SJCRH30 (cell line): ENCODE results near the gene ADAM12. TPM values are rescaled to one million over a fixed set of nuclear protein-coding genes. Genes with fewer than 3 reads are reported as not detected.

Experiments used
- DNase-seq, 2 experiments: peaks; one replicate each; pipeline ENCODE4 v3.0.0-alpha.2; 2015 to 2020
- H3K27ac ChIP-seq: fragments of 250-450 bp; sonication (Bioruptor Pico); 2 replicates; pipeline ENCODE4 v1.5.1; 2020; ENCODE audit warnings: mild to moderate bottlenecking, moderate library complexity
- H3K27me3 ChIP-seq: fragments of 250-450 bp; sonication (Bioruptor Pico); 2 replicates; pipeline ENCODE4 v1.5.1; 2020; ENCODE audit warnings: mild to moderate bottlenecking, moderate library complexity
- H3K36me3 ChIP-seq: fragments of 250-450 bp; sonication (Bioruptor Pico); 2 replicates; pipeline ENCODE4 v1.5.1; 2020; ENCODE audit warnings: mild to moderate bottlenecking, moderate library complexity
- H3K4me1 ChIP-seq: fragments of 250-450 bp; sonication (Bioruptor Pico); 2 replicates; pipeline ENCODE4 v1.5.1; 2020; ENCODE audit warnings: mild to moderate bottlenecking, moderate library complexity
- H3K4me3 ChIP-seq: fragments of 250-450 bp; sonication (Bioruptor Pico); 2 replicates; pipeline ENCODE4 v1.5.1; 2020; ENCODE audit warnings: mild to moderate bottlenecking, moderate library complexity
- H3K9me3 ChIP-seq: fragments of 250-450 bp; sonication (Bioruptor Pico); replicated peaks from 2 replicates; pipeline ENCODE4 v1.5.1; 2020; ENCODE audit warnings: mild to moderate bottlenecking, moderate library complexity
- total RNA-seq: library from RNA; depleted of rRNA; stranded (reverse); fragments of >200 nt; shearing (Covaris generic); gene quantifications from 2 replicates; pipeline ENCODE4 v1.2.3, GENCODE V29; 2014

Gene ADAM12
- total RNA-seq, 1 experiment from 2014 or later, result 0.26 TPM

DNA sequence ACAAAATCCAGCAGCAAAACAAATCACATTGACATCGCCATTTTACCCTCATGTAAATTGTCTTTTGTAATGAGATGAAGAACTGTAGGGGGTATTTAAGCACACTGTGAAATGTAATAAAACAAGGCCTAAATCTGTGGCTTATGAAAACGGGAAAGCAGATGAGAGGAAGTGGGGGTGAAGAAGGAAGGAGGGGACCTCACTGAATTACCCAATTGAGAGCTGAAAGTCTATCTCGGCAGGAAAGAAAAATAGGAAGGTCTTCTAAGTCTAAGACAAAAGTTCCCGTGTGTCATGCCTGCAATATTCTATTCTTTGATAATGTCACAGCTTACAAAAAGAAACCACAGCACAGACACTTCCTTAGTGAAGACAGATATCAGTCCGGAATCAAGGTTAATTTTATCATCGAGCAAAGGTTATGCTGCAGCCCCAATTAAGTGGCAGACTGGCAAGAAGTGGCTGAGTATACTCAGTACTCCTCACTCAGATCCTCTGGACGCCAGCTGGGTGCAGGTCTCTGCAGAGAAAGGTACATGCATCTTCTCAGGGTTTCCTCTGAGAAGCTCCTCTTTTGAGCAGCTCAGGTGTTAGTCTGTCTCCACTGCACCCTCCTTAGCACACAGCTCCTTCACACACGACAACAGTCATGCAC is 252.2 kb downstream of the ADAM12 start:
- Histone ChIP-seq H3K36me3 (no peaks in the 10 kb centered on the region), H3K4me3 (no peak overlapping the region), H3K9me3 (no peaks in the 10 kb centered on the region), H3K4me1 (no peaks in the 10 kb centered on the region), H3K27ac (no peak overlapping the region), H3K27me3 (no peaks in the 10 kb centered on the region)
- no peak for DNase-seq

- no peaks in the 10 kb centered on the region for H3K4me1 ChIP-seq
Measured at GRCh38 chr10:126135177-126135576, 253.1 kb downstream of the ADAM12 start.

DNA sequence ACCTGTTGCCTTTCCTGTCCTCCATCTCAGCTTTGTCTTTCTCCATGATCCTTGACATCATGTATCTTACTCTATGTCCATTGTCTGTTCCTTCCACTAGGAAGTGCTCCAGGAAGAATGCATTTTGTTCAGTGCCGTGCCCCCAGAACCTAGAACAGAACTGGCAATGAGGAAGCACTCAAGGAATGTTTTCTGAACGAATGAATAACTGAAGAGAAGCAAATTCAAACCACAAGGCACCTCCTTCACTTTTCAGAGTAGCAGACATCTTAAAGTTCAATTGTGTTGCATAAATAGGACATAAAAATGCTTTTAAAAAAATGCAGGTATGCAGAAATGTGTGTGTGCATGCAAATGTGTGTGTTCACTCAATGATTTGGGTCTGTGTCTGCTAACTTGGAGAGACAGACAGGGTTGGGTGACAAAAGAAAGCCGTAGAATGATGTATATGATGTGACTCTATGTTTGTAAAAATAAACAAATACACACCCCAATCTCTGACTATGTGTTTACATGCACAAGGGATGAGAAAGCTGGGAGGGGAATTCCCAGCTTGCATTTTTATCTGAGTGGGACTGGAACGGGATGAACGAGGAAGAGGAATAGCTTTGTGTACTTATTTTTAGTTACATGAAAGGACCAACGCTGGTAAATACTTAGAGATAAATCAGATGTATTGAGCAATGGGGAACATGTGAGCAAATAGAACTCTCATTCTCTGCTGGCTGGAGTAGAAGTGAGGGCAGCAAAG is 254.2 kb downstream of the ADAM12 start:
- Histone ChIP-seq H3K27me3 (no peaks in the 10 kb centered on the region), H3K4me3 (no peak overlapping the region), H3K27ac (no peak overlapping the region), H3K4me1 (no peaks in the 10 kb centered on the region), H3K36me3 (no peaks in the 10 kb centered on the region), H3K9me3 (no peaks in the 10 kb centered on the region)
- DNase-seq, result no peak

More at GRCh38 chr10:126135177-126135576, 253.1 kb downstream of the ADAM12 start:
- Histone ChIP-seq H3K27ac (no peak overlapping the region), H3K36me3 (no peaks in the 10 kb centered on the region), H3K27me3 (no peaks in the 10 kb centered on the region), H3K9me3 (no peaks in the 10 kb centered on the region), H3K4me3 (no peak overlapping the region)
- DNase-seq, result peak in 1 of 2 experiments; percentile 21

DNA sequence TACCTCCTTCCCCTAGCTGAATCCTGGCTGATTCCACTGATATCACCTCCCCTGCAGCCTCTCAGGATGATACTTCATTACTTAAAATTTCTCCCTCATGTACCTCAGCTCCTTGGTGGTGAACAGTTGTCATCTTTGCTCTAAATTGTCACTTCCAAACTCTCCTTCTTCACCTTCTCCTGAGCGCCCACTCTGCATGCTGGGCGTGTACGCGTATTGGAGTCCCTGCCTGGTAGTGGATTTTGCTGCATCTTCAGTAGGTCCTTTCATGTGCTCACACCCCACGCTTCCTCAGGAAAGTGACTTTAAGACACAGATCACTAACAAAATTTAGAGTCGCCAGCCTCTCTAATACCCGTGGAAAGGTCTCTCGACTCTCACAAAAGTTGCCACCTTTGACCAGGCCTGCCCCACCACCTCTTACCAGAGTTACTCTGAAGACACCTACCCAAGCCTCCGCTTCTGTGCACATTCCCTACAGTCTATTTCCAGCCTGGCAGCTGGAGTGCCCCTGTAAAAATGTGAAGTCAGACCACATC is 255.1 kb downstream of the ADAM12 start:
- H3K4me3 ChIP-seq, result no peak overlapping the region
- H3K27ac ChIP-seq, result no peak overlapping the region
- H3K36me3 ChIP-seq, result no peaks in the 10 kb centered on the region
- H3K9me3 ChIP-seq, result no peaks in the 10 kb centered on the region
- no peak for DNase-seq
- H3K4me1 ChIP-seq, result no peaks in the 10 kb centered on the region
- H3K27me3 ChIP-seq, result no peaks in the 10 kb centered on the region

DNA sequence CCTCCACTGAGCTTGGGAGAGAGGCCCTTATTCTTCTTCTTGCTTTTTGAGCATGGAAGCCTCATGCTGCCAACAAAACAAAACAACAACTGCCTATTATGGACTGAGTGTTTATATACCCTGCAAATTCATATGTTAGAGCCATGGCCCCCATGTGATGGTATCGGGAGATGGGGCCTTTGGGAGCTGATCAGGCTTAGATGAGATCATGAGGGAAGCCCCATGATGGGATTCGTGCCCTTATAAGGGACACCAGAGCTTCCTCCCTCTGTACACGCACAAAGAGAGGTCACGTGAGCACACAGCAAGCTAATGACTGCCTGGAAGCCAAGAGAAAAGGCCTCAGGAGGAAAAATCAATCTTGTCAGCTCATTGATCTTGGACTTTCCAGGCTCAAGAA is 256.9 kb downstream of the ADAM12 start:
- Histone ChIP-seq H3K27me3 (no peaks in the 10 kb centered on the region), H3K4me1 (no peaks in the 10 kb centered on the region), H3K4me3 (no peak overlapping the region), H3K36me3 (no peaks in the 10 kb centered on the region), H3K27ac (no peak overlapping the region), H3K9me3 (no peaks in the 10 kb centered on the region)
- DNase-seq, result no peak

DNA sequence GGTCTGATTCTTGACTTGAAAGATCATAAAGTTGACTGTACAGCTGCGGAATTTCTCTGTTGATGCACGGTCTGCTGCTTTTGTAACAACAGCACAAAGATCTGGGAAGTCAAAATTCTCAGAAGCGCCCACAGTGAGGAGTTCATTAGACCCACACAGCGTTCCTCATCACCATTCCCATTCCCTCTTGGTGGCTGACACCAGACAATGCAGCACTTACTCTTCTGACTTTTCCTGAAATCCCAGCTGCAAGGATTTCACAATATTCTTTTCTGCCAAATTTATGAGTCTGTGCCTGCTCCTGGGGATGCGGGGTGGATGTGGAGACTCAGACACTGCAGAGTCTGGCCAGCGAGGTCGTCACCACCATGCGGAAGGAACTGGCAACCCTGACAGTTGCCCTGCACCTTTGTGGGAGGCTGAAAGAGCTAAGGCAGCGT is 258.0 kb downstream of the ADAM12 start:
- H3K4me3 ChIP-seq, result no peak overlapping the region
- H3K27me3 ChIP-seq, result no peaks in the 10 kb centered on the region
- no peak for DNase-seq
- H3K36me3 ChIP-seq, result no peaks in the 10 kb centered on the region
- H3K4me1 ChIP-seq, result no peaks in the 10 kb centered on the region
- H3K9me3 ChIP-seq, result no peaks in the 10 kb centered on the region
- no peak overlapping the region for H3K27ac ChIP-seq

- Histone ChIP-seq H3K36me3 (no peaks in the 10 kb centered on the region), H3K9me3 (no peaks in the 10 kb centered on the region), H3K27me3 (no peaks in the 10 kb centered on the region), H3K27ac (no peak overlapping the region), H3K4me1 (no peaks in the 10 kb centered on the region), H3K4me3 (no peak overlapping the region)
- no peak for DNase-seq
Measured at GRCh38 chr10:126129026-126129425, 259.3 kb downstream of the ADAM12 start.

DNA sequence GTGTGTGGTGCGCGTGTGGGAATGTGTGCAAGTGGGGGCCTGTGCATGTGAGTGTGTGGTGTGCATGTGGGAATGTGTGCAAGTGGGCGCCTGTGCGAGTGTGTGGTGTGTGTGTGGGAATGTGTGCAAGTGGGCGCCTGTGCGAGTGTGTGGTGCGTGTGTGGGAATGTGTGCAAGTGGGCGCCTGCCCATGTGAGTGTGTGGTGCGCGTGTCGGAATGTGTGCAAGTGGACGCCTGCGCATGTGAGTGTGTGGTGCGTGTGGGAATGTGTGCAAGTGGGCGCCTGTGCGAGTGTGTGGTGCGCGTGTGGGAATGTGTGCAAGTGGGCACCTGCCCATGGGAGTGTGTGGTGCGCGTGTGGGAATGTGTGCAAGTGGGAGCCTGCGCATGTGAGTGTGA is 259.7 kb downstream of the ADAM12 start:
- H3K36me3 ChIP-seq, result no peaks in the 10 kb centered on the region
- H3K27me3 ChIP-seq, result no peaks in the 10 kb centered on the region
- DNase-seq, result no peak
- no peaks in the 10 kb centered on the region for H3K9me3 ChIP-seq
- no peaks in the 10 kb centered on the region for H3K4me1 ChIP-seq
- H3K4me3 ChIP-seq, result no peak overlapping the region
- H3K27ac ChIP-seq, result no peak overlapping the region

DNA sequence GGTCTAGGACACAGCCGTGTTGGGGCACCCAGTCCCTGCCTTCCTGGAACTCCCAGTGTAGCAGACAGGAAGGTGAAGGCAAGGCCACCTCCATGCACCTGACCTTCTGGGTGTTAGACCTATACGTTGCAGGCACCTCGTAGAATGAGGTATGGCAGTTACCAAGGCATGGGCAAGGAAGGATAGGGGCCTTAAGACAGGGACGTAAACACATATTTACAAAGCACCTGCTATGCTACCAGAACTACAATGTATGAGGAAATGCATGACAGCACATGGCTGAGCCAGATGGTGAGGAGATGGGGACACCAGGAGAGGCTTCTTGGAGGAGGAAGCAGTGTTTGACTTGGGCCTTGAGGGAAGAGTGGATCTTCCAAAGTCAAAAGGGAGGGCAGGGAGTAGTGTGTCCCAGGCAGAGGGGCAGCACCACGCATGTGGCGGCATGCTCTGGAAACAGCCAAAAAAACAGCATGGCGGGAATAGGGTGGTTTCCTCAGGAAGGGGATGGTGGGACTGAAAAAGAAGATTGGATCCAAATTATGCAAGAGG is 260.7 kb downstream of the ADAM12 start:
- Histone ChIP-seq H3K36me3 (no peaks in the 10 kb centered on the region), H3K4me3 (no peak overlapping the region), H3K27ac (no peak overlapping the region), H3K27me3 (no peaks in the 10 kb centered on the region), H3K4me1 (no peaks in the 10 kb centered on the region), H3K9me3 (no peaks in the 10 kb centered on the region)
- no peak for DNase-seq

DNA sequence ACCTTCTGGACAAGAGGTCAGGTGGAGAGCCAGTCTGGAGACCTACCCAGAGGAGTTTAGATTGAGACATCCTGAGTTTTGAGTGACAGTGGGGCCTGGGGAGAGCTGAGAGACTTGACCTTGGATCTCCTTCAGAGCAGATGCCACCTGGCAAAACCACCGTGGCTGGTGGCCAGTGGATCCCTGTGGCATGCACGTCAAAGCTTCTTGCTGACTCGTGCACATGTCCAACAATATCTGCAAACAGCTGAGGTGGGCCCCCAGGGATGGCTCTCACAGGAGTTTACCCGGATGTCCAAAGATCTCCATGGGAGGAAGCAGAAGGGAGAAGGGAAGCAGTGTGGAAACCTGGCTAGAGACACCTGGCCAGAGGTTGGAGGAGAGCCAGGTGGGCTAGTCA is 261.4 kb downstream of the ADAM12 start:
- Histone ChIP-seq H3K27me3 (no peaks in the 10 kb centered on the region), H3K36me3 (no peaks in the 10 kb centered on the region), H3K4me3 (no peak overlapping the region), H3K9me3 (no peaks in the 10 kb centered on the region), H3K4me1 (no peaks in the 10 kb centered on the region), H3K27ac (no peak overlapping the region)
- DNase-seq, result peak in 1 of 2 experiments; percentile 16

DNA sequence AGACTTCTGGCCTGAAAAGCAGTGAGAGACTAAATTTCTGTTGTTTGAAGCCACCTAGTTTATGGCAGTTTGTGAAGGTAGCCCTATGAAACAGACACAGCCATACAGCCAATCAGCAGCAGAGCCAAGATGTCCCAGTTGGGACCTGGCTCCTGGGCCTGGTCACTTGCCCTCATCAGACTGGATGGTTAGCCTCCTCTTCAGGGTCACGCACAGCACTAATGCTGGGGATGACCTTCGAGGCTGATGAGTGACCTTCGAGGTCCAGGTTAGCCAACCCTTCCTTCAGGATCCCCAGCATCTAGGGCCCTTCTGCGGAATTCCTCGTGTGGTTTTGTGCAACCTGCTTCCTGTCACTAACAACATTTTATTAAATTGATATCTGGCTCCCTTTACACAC is 262.3 kb downstream of the ADAM12 start:
- no peak overlapping the region for H3K4me3 ChIP-seq
- H3K27ac ChIP-seq, result no peak overlapping the region
- DNase-seq, result no peak
- no peaks in the 10 kb centered on the region for H3K4me1 ChIP-seq
- H3K9me3 ChIP-seq, result no peaks in the 10 kb centered on the region
- no peaks in the 10 kb centered on the region for H3K36me3 ChIP-seq
- no peaks in the 10 kb centered on the region for H3K27me3 ChIP-seq

GRCh38 chr10:126124668-126125349 is 263.5 kb downstream of the ADAM12 start:
- Histone ChIP-seq H3K4me1 (no peaks in the 10 kb centered on the region), H3K27ac (no peak overlapping the region), H3K4me3 (no peak overlapping the region), H3K36me3 (no peaks in the 10 kb centered on the region), H3K9me3 (no peaks in the 10 kb centered on the region), H3K27me3 (no peaks in the 10 kb centered on the region)
- DNase-seq, result no peak

GRCh38 chr10:126124046-126124445 is 264.2 kb downstream of the ADAM12 start:
- H3K27ac ChIP-seq, result no peak overlapping the region
- no peaks in the 10 kb centered on the region for H3K9me3 ChIP-seq
- H3K36me3 ChIP-seq, result no peaks in the 10 kb centered on the region
- no peaks in the 10 kb centered on the region for H3K27me3 ChIP-seq
- DNase-seq, result peak in 1 of 2 experiments; percentile 18
- H3K4me1 ChIP-seq, result no peaks in the 10 kb centered on the region
- H3K4me3 ChIP-seq, result no peak overlapping the region

DNA sequence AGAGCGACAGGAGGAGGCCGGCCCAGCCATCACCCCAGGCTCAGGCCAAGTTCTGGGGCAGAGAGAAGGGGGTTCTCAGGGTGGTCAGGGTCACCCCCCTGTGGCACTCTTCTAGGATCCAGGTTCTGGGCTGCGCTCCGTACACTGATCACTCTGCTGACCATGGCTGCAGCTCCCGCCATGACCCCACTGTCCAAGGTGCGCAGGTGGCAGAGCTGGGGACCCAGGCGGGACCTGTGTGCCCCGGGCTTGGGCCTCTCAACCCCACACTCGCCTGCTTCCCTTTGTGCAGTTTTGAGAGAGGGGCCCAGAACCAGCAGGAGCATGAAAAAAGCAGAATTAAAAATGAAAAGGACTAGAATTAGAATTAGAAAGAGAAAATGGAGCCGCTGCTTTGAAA is 264.8 kb downstream of the ADAM12 start:
- H3K27ac ChIP-seq, result no peak overlapping the region
- no peaks in the 10 kb centered on the region for H3K4me1 ChIP-seq
- DNase-seq, result no peak
- no peak overlapping the region for H3K4me3 ChIP-seq
- no peaks in the 10 kb centered on the region for H3K9me3 ChIP-seq
- no peaks in the 10 kb centered on the region for H3K36me3 ChIP-seq
- H3K27me3 ChIP-seq, result no peaks in the 10 kb centered on the region

- H3K27me3 ChIP-seq, result no peaks in the 10 kb centered on the region
- no peaks in the 10 kb centered on the region for H3K36me3 ChIP-seq
- H3K4me1 ChIP-seq, result no peaks in the 10 kb centered on the region
- no peak for DNase-seq
- no peak overlapping the region for H3K4me3 ChIP-seq
- no peak overlapping the region for H3K27ac ChIP-seq
- H3K9me3 ChIP-seq, result no peaks in the 10 kb centered on the region
Measured at GRCh38 chr10:126122881-126123280, 265.4 kb downstream of the ADAM12 start.
